GM23248 (cell line): Measurements from ENCODE around the gene CSMD2. TPM values are rescaled to one million over a fixed set of nuclear protein-coding genes. Genes with fewer than 3 reads are reported as not detected.

Experiments used
- DNase-seq: peaks from one replicate; pipeline ENCODE4 v3.0.0-alpha.2; 2015
- H2AFZ ChIP-seq: fragments of 200-600 bp; sonication (generic); 2 replicates; pipeline ENCODE4 v1.6.1; 2016; ENCODE audit warnings: antibody characterized with exemption
- H3F3A ChIP-seq: fragments of 200-600 bp; sonication (generic); 2 replicates; pipeline ENCODE4 v1.6.1; 2016; ENCODE audit warnings: mild to moderate bottlenecking, antibody characterized with exemption, mixed run types; ENCODE audit not compliant: insufficient read depth
- H3K27ac ChIP-seq: fragments of 200-600 bp; sonication (generic); 2 replicates; pipeline ENCODE4 v1.5.1; 2016; ENCODE audit warnings: mild to moderate bottlenecking
- H3K27me3 ChIP-seq: fragments of 200-600 bp; sonication (generic); replicated peaks from 2 replicates; pipeline ENCODE4 v1.6.1; 2016; ENCODE audit warnings: mild to moderate bottlenecking; ENCODE audit not compliant: insufficient read depth
- H3K36me3 ChIP-seq: fragments of 200-600 bp; sonication (generic); 2 replicates; pipeline ENCODE4 v1.6.1; 2016; ENCODE audit warnings: low read depth, mild to moderate bottlenecking
- H3K4me1 ChIP-seq: fragments of 200-600 bp; sonication (generic); 2 replicates; pipeline ENCODE4 v1.6.1; 2016; ENCODE audit warnings: mild to moderate bottlenecking; ENCODE audit not compliant: insufficient read depth
- H3K4me2 ChIP-seq: fragments of 200-600 bp; sonication (generic); one replicate; pipeline ENCODE4 v1.6.1; 2016; ENCODE audit warnings: mild to moderate bottlenecking; ENCODE audit not compliant: unreplicated experiment
- H3K4me3 ChIP-seq: fragments of 200-600 bp; sonication (generic); 2 replicates; pipeline ENCODE4 v1.5.1; 2016; ENCODE audit warnings: mild to moderate bottlenecking
- H3K79me2 ChIP-seq: fragments of 200-600 bp; sonication (generic); 2 replicates; pipeline ENCODE4 v1.6.1; 2016; ENCODE audit warnings: mild to moderate bottlenecking; ENCODE audit not compliant: insufficient read depth
- H3K9ac ChIP-seq: fragments of 200-600 bp; sonication (generic); 2 replicates; pipeline ENCODE4 v1.6.1; 2016; ENCODE audit warnings: mild to moderate bottlenecking
- H3K9me2 ChIP-seq: fragments of 200-600 bp; sonication (generic); 2 replicates; pipeline ENCODE4 v1.6.1; 2016; ENCODE audit warnings: mixed run types, mild to moderate bottlenecking, moderate library complexity; ENCODE audit not compliant: insufficient read depth
- H3K9me3 ChIP-seq: fragments of 200-600 bp; sonication (generic); one replicate; pipeline ENCODE4 v1.6.1; 2017; ENCODE audit warnings: low read depth
- H4K20me1 ChIP-seq: fragments of 200-600 bp; sonication (generic); 2 replicates; pipeline ENCODE4 v1.6.0; 2016; ENCODE audit not compliant: insufficient read depth
- EZH2 ChIP-seq: fragments of 200-600 bp; sonication (generic); IDR thresholded peaks from 2 replicates; pipeline ENCODE4 v1.6.1; 2018; ENCODE audit warnings: antibody characterized with exemption, mild to moderate bottlenecking; ENCODE audit not compliant: insufficient read depth, poor library complexity, severe bottlenecking
- EZH2phosphoT487 ChIP-seq: fragments of 200-600 bp; sonication (generic); IDR thresholded peaks from 2 replicates; pipeline ENCODE4 v1.6.1; 2018; ENCODE audit warnings: antibody characterized with exemption, moderate library complexity, mild to moderate bottlenecking, low read depth; ENCODE audit not compliant: insufficient read depth
- WGBS, 2 experiments: methylation state at CpG; one replicate each; pipeline ENCODE4 v1.1.6; 2015 to 2017; ENCODE audit warnings: low lambda C conversion rate in 2 of 2, low coverage in 1 of 2; ENCODE audit errors: missing lambda C conversion rate in 2 of 2; 5-methylcytosine and 5-hydroxymethylcytosine counted together
- in situ Hi-C: fragments of 300-500 bp; cut with MboI; formaldehyde crosslinking; loops from 2 replicates; pipeline ENCODE4 v1.15.0; 2020
- polyA plus RNA-seq: library from polyadenylated mRNA; unstranded; fragments of >200 nt; fragmentation: Nextera tagmentation; extraction: Ambion mirVana; gene quantifications from 2 replicates; pipeline ENCODE4 v1.2.1, GENCODE V29; 2016
- total RNA-seq: library from RNA; depleted of rRNA; stranded (reverse); fragments of >200 nt; shearing (Covaris generic); gene quantifications from 2 replicates; pipeline ENCODE4 v1.2.3, GENCODE V29; 2014

Gene CSMD2
- total and polyA plus RNA-seq, 2 experiments from 2014 or later: 4.5 to 7.1 TPM

DNA sequence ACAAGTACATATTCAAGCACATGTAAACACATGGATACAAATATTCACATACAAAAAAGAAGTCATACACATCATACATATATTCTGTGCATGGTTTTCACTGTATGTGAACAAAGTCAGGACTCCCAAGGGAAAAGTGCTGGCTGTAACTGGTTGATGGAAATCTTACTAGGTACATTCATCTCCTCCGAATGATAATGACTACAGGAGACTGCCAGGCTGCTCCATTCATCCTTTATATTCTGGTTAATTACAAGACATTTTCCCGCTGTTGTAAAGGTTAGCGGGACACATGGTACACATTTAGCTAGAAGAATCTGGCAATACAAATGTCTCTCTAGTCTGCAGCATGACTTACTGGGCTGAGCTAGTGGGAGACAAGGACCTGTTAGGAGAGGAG is 327.4 kb downstream of the CSMD2 start:
- H4K20me1 ChIP-seq: no peaks in the 10 kb centered on the region
- no peak overlapping the region for H3K9ac ChIP-seq
- in situ Hi-C loops: no loop called here
- 80 to 89% methylated on average over 3 of the region's 3 CpGs for WGBS, 2 experiments
- H3K9me3 ChIP-seq: no peaks in the 10 kb centered on the region
- TF ChIP-seq EZH2phosphoT487 (no peak), EZH2 (no peak)
- H3K4me2 ChIP-seq: no peak overlapping the region
- H3K27ac ChIP-seq: no peak overlapping the region
- H3K36me3 ChIP-seq: peaks cover 3% of the 10 kb centered on the region; the same call in 1 of the 2 replicates
- H3K79me2 ChIP-seq: no peaks in the 10 kb centered on the region
- no peaks in the 10 kb centered on the region for H3K9me2 ChIP-seq
- H3K4me1 ChIP-seq: 0 out of 2 replicates have a peak, but pooled peaks cover 4% of the 10 kb centered on the region
- no peaks in the 10 kb centered on the region for H3K27me3 ChIP-seq
- DNase-seq: no peak
- peaks cover 7% of the 10 kb centered on the region; the same call in 1 of the 2 replicates for H3F3A ChIP-seq
- H3K4me3 ChIP-seq: no peak overlapping the region
- H2AFZ ChIP-seq: no peak overlapping the region

DNA sequence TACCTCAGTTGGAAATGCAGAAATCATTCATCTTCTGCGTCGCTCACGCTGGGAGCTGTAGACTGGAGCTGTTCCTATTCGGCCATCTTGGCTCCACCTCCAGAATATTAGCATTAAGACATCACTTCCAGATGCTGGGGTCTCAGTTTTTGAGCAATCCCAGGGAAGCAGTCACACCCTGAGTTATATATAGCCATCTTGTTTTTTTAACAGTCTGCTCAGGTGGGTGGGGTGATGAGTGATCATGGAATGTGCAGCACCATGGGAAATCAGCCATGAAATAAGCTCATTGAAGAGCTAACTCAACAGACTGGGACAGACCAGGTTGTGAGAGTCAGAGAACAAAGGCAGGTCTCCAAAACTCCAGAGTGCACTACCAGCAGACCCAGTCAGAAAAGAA is 328.1 kb downstream of the CSMD2 start:
- Histone ChIP-seq H3K4me1 (0 out of 2 replicates have a peak, but pooled peaks cover 4% of the 10 kb centered on the region), H3K36me3 (peaks cover 3% of the 10 kb centered on the region; the same call in 1 of the 2 replicates), H3F3A (peaks cover 7% of the 10 kb centered on the region; the same call in 1 of the 2 replicates), H3K9me2 (no peaks in the 10 kb centered on the region), H2AFZ (no peak overlapping the region), H3K4me3 (no peak overlapping the region), H3K27ac (no peak overlapping the region), H3K4me2 (no peak overlapping the region), H3K27me3 (no peaks in the 10 kb centered on the region), H3K9ac (no peak overlapping the region), H3K9me3 (no peaks in the 10 kb centered on the region), H3K79me2 (no peaks in the 10 kb centered on the region), H4K20me1 (no peaks in the 10 kb centered on the region)
- no peak for TF ChIP-seq EZH2phosphoT487
- TF ChIP-seq EZH2: no peak
- in situ Hi-C loops: no loop called here
- 86 to 90% methylated on average over 4 of the region's 4 CpGs for WGBS, 2 experiments
- peak; percentile 40 for DNase-seq

GRCh38 chr1:33828654-33829053 is 336.4 kb downstream of the CSMD2 start:
- H3F3A ChIP-seq: no peaks in the 10 kb centered on the region
- 0 out of 2 replicates have a peak, but pooled peaks cover 5% of the 10 kb centered on the region for H3K79me2 ChIP-seq
- DNase-seq: no peak
- H3K36me3 ChIP-seq: no peaks in the 10 kb centered on the region
- WGBS, 2 experiments: 75% methylated on average over 5 of the region's 5 CpGs
- no peaks in the 10 kb centered on the region for H4K20me1 ChIP-seq
- H3K9me2 ChIP-seq: no peaks in the 10 kb centered on the region
- no peaks in the 10 kb centered on the region for H3K27me3 ChIP-seq
- no peak overlapping the region for H3K9ac ChIP-seq
- H3K4me1 ChIP-seq: no peaks in the 10 kb centered on the region
- in situ Hi-C loops: no loop called here
- no peak overlapping the region for H2AFZ ChIP-seq
- H3K27ac ChIP-seq: no peak overlapping the region
- H3K4me2 ChIP-seq: no peak overlapping the region
- H3K9me3 ChIP-seq: no peaks in the 10 kb centered on the region
- no peak overlapping the region for H3K4me3 ChIP-seq
- TF ChIP-seq EZH2: no peak
- TF ChIP-seq EZH2phosphoT487: no peak

- TF ChIP-seq EZH2 (no peak), EZH2phosphoT487 (no peak)
- Histone ChIP-seq H3K9ac (no peak overlapping the region), H3K9me3 (no peaks in the 10 kb centered on the region), H3F3A (no peaks in the 10 kb centered on the region), H3K4me3 (no peak overlapping the region), H3K79me2 (0 out of 2 replicates have a peak, but pooled peaks cover 5% of the 10 kb centered on the region), H3K36me3 (no peaks in the 10 kb centered on the region), H4K20me1 (no peaks in the 10 kb centered on the region), H3K27ac (no peak overlapping the region), H2AFZ (no peak overlapping the region), H3K27me3 (no peaks in the 10 kb centered on the region), H3K9me2 (no peaks in the 10 kb centered on the region), H3K4me1 (no peaks in the 10 kb centered on the region), H3K4me2 (no peak overlapping the region)
- in situ Hi-C loops: no loop called here
- WGBS, 2 experiments: 59 to 62% methylated on average over 5 of the region's 5 CpGs
- no peak for DNase-seq
These were observed 337.0 kb downstream of the CSMD2 start for GRCh38 chr1:33828059-33828458.
